ENCODE results near the gene PIP4K2C. TPM values are rescaled to one million over a fixed set of nuclear protein-coding genes. Genes with fewer than 3 reads are reported as not detected.

The PIP4K2C gene
- total RNA-seq, 4 donors from 2014 or later = 22.7 to 30.7 (median 29.0) TPM

DNA sequence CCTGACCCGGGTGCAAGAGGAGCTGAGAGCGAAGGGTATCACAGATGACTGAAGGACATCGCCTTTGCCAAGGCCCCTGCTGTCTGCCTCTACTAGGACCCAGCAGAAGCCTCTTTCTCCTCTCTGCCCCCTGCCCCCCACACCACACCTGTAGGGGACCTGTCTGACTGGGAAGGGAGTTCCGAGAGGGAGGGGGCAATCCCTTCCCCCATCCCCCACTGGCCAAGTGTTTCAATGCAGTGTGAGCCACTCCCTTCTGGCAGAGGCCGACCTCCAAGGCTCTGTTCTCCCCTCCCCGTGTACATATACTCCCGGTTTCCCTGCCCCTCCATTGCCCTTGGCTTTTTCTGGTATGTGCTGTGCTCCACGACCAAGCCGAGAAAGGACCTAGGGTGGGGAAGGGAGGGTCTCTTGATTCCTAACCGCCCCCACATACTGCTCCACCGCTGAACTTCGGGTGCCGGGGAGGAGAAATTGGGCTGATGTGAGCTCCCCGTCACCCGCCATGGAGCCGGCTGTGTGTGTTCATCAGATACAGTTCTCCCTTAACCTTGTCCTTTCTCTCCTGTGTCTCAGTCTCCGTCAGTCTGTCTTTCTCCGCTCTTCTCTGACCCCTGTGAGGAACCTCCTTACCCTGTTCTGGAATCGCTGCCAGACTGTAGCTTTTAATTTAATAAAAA is 18.2 kb downstream of the PIP4K2C start:
- Histone ChIP-seq H3K27ac (replicated peaks in 1 of 4) (peak overlapping the region; percentile 95 to 99 (median 96)), H3K4me3 (peak overlapping the region; percentile 67 to 93 (median 85)), H3K36me3 (peaks cover 6 to 43% (median 18%) of the 10 kb centered on the region in 4 donors), H3K4me1 (peaks cover 49 to 96% (median 83%) of the 10 kb centered on the region in 4 donors), H3K27me3 (peaks cover 0 to 17% (median 0%) of the 10 kb centered on the region in 4 donors), H3K9me3 (no peaks in the 10 kb centered on the region)
- DNase-seq (ENCODE audit: extremely low spot score) = no peak
- intact Hi-C loops (cut with DNase I) = no loop called here
- TF ChIP-seq, protein P1, sequence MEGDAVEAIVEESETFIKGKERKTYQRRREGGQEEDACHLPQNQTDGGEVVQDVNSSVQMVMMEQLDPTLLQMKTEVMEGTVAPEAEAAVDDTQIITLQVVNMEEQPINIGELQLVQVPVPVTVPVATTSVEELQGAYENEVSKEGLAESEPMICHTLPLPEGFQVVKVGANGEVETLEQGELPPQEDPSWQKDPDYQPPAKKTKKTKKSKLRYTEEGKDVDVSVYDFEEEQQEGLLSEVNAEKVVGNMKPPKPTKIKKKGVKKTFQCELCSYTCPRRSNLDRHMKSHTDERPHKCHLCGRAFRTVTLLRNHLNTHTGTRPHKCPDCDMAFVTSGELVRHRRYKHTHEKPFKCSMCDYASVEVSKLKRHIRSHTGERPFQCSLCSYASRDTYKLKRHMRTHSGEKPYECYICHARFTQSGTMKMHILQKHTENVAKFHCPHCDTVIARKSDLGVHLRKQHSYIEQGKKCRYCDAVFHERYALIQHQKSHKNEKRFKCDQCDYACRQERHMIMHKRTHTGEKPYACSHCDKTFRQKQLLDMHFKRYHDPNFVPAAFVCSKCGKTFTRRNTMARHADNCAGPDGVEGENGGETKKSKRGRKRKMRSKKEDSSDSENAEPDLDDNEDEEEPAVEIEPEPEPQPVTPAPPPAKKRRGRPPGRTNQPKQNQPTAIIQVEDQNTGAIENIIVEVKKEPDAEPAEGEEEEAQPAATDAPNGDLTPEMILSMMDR (IDR thresholded peaks at IDR 0.05) = no peak
- TF ChIP-seq EP300 (IDR thresholded peaks at IDR 0.05) (no peak), POLR2A (IDR thresholded peaks at IDR 0.05; ENCODE audit: low read depth) (no peak), POLR2AphosphoS5 (IDR thresholded peaks at IDR 0.05) (no peak)
- WGBS = 52% methylated on average over 16 of the region's 19 CpGs

GRCh38 chr12:57609781-57610553 is 19.0 kb downstream of the PIP4K2C start:
- intact Hi-C loops (cut with DNase I) = no loop called here
- Histone ChIP-seq H3K9me3 (no peaks in the 10 kb centered on the region), H3K36me3 (peaks cover 6 to 48% (median 23%) of the 10 kb centered on the region in 4 donors), H3K4me3 (peak overlapping the region; percentile 67 to 93 (median 85)), H3K27ac (replicated peaks in 1 of 4) (peak overlapping the region; percentile 95 to 99 (median 96)), H3K27me3 (peaks cover 0 to 17% (median 0%) of the 10 kb centered on the region in 4 donors), H3K4me1 (peaks cover 47 to 96% (median 86%) of the 10 kb centered on the region in 4 donors)
- WGBS = 10% methylated on average over 13 of the region's 34 CpGs
- DNase-seq (ENCODE audit: extremely low spot score) = no peak
- TF ChIP-seq POLR2A (IDR thresholded peaks at IDR 0.05; ENCODE audit: low read depth) (no peak), EP300 (IDR thresholded peaks at IDR 0.05) (no peak), POLR2AphosphoS5 (IDR thresholded peaks at IDR 0.05) (no peak)
- TF ChIP-seq, protein P1 (IDR thresholded peaks at IDR 0.05) = no peak

DNA sequence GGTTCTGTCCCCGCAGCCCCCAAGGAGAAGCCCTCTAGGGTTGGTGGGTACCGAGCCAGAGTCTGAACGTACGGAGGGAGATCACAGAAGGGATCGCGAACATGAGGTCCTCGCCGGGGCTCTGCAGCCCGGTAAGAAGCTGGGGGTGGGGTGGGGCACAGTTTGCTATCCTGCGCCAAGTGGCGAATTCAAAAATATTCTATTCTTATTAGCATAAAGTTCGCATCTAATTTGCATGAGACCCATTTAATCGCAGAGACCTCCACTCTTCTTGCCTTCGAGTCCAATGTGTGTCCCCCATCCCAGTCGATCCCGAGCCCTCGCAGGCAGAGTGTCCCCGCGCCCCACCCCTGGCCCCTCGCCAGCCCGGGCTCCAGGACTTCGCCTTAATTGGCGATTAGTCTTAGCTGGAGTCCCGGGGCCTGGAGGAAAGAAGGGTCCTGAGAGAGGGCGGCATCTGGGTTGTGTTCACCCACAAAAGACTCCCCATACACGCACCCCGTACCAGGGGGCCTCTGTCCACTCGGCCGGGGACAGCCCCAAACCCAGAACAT is 19.6 kb downstream of the PIP4K2C start:
- H3K4me3 ChIP-seq = peak overlapping the region; percentile 67 to 93 (median 85)
- H3K27ac ChIP-seq (replicated peaks in 1 of 4) = peak overlapping the region; percentile 95 to 99 (median 96)
- peaks cover 44 to 96% (median 86%) of the 10 kb centered on the region in 4 donors for H3K4me1 ChIP-seq
- TF ChIP-seq EP300 (IDR thresholded peaks at IDR 0.05) (no peak), POLR2A (IDR thresholded peaks at IDR 0.05; ENCODE audit: low read depth) (no peak), POLR2AphosphoS5 (IDR thresholded peaks at IDR 0.05) (peak in 1 of 2 donors; percentile 64)
- TF ChIP-seq, protein P1 (IDR thresholded peaks at IDR 0.05) = no peak
- peaks cover 0 to 17% (median 0%) of the 10 kb centered on the region in 4 donors for H3K27me3 ChIP-seq
- WGBS = 9% methylated on average over 28 of the region's 29 CpGs
- DNase-seq (ENCODE audit: extremely low spot score) = no peak
- no peaks in the 10 kb centered on the region for H3K9me3 ChIP-seq
- intact Hi-C loops (cut with DNase I) = no loop called here
- H3K36me3 ChIP-seq = peaks cover 12 to 55% (median 30%) of the 10 kb centered on the region in 4 donors

DNA sequence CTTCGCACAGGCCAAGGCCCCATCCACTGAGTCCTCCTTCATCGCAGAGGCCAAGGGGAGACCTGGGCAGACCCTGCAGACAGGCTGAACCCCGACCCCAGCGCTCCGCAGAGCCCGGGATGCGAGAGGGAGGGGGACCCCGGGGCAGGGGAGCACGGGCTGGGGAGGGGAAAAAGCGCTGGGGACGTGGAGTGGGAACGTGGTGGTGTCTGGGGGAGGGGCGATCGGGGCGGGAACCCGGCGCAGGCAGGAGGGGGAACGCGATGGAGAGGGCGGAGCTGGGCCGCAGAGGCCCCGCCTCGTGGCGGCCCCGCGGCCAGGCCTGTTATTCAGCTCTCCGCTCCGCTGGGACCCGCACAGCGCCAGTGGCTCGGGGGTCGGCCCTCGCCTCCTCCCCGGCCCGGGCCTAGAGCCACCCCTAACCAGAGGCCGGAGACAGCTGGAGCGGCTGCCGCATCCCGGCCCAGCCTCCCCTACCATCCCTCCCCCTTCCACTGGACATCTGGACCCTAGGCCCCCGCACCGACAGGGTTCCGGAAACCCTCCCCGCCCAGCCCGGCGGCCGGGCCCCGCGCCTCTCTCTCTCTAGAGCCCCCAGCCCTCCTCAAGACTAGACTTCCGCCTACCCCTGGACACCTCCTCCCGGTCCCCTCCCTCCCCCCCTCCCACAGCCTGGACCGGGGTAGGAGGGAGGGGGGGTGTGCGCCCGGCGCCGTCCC is 20.3 kb downstream of the PIP4K2C start, which contains the start of gene ARHGEF25:
ARHGEF25 (plus strand) TSS at position 328 of the 719 bp plus-strand sequence. CDS start 460 bp downstream, outside the sequence.
- TF ChIP-seq POLR2A (IDR thresholded peaks at IDR 0.05; ENCODE audit: low read depth) (peak; percentile 47), POLR2AphosphoS5 (IDR thresholded peaks at IDR 0.05) (peak; percentile 68 to 84)
- TF ChIP-seq, protein P1 (IDR thresholded peaks at IDR 0.05) = no peak
- H3K4me1 ChIP-seq = peaks cover 47 to 96% (median 86%) of the 10 kb centered on the region in 4 donors
- peak within 1 kb of the TSS; percentile 95 to 99 (median 96) for H3K27ac ChIP-seq (replicated peaks in 1 of 4)
- intact Hi-C loops (cut with DNase I) = no loop called here
- DNase-seq (ENCODE audit: extremely low spot score) = no peak
- H3K27me3 ChIP-seq = peaks cover 0 to 17% (median 0%) of the 10 kb centered on the region in 4 donors
- H3K36me3 ChIP-seq = peaks cover 16 to 60% (median 33%) of the 10 kb centered on the region in 4 donors
- 0% methylated on average over 12 of the region's 55 CpGs for WGBS
- peak within 1 kb of the TSS; percentile 67 to 93 (median 85) for H3K4me3 ChIP-seq
- H3K9me3 ChIP-seq = no peaks in the 10 kb centered on the region

Measured in esophagus muscularis mucosa (tissue), 4 donors.